ENCODE data around the gene UCN2.
"Not testable (repeated sequence)": the region's sequence is repeated elsewhere in the genome, so short reads cannot be mapped to it uniquely, and the experiment has no call there.

UCN2 gene

DNA sequence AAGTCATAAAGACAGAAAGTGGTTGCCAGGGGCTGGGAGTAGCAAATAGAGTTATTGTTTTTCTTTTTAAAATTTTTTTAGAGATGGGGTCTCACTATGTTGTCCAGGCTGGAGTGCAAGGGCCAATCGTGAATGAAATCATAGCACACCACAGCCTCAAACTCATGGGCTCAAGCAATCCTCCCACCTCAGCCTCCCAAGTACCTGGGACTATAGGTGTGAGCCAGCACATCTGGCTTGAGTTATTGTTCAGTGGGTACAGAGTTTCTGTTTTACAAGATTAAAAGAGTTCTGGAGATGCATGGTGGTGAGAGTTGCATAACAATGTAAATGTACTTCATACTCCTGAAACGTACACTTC lies 30.6 kb downstream of the UCN2 start:
- DNase-seq, result no peak

DNA sequence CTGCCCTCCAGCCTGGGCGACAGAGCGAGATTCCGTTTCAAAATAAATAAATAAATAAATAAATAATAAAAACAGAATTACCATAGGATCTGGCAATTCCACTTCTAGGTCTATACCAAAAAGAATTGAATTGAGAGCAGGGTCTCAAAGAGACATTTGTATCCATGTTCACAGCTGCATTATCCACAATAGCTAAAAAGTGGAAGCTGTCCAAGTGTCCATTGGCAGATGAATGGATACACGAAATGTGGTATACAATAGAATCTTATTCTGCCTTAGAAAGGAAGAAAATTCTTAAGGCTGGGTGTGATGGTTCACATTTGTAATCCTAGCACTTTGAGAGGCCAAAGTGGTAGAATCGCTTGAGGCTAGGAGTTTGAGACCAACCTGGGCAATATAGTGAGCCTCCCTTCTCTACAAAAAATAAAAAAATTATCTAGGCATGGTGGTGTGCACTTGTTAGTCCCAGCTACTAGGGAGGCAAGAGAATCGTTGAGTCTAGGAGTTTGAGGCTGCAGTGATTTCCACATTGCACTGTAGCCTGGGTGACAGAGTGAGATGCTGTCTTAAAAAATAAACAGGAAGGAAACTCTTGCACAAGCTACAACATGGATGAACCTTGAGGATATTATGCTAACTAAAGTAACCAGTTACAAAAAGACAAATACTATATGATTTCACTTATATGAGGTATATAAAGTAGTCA lies 31.2 kb downstream of the UCN2 start:
- no peak for DNase-seq

DNA sequence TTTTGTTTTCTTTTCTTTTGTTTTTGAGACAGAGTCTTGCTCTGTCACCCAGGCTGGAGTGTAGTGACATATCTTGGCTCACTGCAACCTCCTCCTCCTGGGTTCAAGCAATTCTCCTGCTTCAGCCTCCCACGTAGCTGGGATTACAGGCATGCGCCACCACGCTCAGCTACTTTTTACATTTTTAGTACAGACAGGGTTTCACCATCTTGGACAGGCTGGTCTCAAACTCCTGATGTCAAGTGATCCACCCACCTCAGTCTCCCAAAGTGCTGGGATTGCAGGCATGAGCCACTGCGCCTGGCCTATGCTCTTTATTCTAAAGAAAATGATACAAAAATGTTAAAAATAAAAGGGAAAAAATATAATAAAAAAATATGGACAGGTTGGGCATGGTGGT lies 32.9 kb downstream of the UCN2 start:
- DNase-seq, result not testable (repeated sequence)

- no peak for DNase-seq
These were observed 34.8 kb downstream of the UCN2 start for GRCh38 chr3:48528754-48529153.

DNA sequence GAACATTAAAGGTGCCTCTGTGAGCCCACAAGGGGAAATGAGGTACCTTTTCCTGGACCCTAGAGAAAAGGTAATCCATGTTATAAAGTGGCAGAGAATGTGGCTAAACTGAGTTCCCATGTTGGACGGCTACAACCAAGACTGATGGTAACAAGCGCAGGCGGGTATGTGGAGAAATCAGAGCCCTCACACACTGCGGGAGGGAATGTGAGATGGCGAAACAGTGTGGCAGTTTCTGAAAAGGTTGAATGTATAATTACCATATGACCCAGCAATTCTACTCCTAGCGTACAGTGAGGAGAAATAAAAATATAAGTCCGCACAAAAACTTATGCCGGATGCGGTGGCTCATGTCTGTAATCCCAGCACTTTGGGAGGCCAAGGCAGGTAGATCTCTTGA lies 35.5 kb downstream of the UCN2 start:
- no peak for DNase-seq

- no peak for DNase-seq
These were observed 38.6 kb downstream of the UCN2 start for GRCh38 chr3:48524970-48525369.

DNA sequence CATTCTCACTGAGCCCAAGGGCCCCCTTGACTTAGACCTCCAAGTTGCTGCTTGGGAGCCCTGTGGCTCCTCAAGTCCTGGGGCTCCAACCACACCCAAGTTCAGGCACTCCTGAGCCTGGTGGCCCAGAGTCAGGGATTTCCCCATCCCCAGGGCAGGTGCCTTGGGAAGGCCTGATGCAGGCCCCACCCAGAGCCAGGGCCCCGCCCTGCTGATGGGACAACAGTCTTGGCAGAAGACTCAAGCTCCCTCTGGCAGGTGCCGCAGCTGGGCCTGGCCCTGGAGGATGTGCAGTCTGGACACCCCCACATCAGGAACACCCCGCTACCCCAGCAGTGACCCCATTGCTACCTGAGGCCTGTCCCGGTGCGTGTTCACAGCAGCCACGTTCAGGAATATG lies 41.9 kb downstream of the UCN2 start:
- no peak for DNase-seq

DNA sequence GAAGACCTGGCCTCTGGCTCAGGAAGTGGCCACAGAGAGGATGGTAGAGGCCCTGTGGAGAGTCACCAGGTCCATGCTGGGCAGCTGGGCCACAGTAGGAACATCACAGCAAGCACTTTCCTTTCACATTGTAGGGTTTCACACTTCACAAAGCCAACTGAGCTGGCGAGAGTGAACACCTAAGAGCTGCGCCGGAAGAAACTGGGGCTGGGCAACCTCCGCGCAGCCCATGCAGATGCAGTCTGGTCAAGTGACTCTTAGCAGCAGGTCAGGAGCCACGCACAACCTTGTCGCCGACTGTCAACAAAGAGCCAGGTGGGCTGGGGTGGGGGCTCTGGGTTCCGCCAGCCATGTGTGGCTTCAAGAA lies 44.3 kb downstream of the UCN2 start:
- no peak for DNase-seq

- DNase-seq, result no peak
These were observed 44.8 kb downstream of the UCN2 start for GRCh38 chr3:48518638-48519276.

- no peak for DNase-seq
These were observed 45.5 kb downstream of the UCN2 start for GRCh38 chr3:48518069-48518468.

DNA sequence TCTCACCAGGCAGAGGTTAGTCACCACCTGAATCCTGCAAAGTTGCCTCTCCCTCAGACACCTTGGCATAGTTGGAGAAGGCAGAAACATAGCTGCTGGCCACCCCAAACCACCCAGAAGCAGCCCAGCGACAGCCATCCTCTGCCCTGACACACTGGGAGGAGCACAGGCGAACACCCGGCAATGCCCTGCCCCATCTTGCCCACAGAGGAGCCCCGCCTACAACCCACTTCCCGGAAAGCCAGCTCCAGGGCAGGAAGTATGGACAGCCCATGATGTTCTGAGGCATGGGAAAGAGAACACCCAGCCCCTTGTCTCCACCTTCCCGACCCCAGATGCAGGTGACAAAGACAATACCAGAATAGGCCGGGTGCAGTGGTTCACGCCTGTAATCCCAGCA lies 47.0 kb downstream of the UCN2 start:
- DNase-seq, result peak in 1 of 2 donors; percentile 26

DNA sequence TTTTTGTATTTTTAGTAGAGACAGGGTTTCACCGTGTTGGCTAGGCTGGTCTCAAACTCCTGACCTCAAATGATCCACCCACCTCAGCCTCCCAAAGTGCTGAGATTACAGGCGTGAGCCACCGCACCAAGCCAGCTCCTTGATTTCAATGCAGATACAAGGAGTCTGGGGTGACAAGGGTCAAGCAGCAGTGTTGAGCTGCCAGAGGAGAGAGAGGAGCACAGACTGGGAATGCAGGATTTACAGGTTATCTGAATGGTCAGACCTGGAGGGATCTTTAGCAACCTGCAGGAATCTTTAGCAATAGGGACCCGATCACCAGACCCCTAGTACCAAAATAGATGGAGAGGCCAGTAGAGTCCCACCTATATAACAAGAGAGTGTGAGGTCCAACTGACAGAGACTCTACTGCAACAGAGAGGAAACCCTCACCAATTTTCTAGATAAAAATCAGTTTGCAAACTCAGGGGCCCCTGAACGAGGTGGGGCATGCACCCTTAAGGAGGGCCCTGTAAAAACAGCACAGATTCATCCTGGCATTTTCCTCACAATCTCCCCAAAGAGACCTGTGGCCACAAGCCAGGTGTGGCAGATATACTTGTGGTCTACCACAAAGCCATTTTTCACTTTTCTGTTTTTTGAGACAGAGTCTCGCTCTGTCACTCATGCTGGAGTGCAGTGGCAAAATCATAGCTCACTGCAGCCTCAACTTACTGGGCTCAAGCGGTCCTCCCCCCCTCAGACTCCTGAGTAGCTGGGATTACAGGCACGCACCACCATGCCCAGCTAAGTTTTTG lies 49.0 kb downstream of the UCN2 start:
- no peak for DNase-seq
